Daoy (cell line): ENCODE data around the gene AREL1. TPM values are rescaled to one million over a fixed set of nuclear protein-coding genes. Genes with fewer than 3 reads are reported as not detected.

ENCODE experiments used
- DNase-seq: peaks from one replicate; pipeline ENCODE4 v3.0.0-alpha.2; 2015; ENCODE audit warnings: low read depth
- total RNA-seq: library from RNA; depleted of rRNA; stranded (reverse); fragments of >200 nt; shearing (Covaris generic); gene quantifications from 2 replicates; pipeline ENCODE4 v1.2.3, GENCODE V29; 2014; rRNA removed

Gene AREL1
- total RNA-seq, 1 experiment from 2014 or later, result 24.6 TPM

- peak; percentile 54 for DNase-seq
Observed at GRCh38 chr14:74611650-74612349, 101.1 kb downstream of the AREL1 start, which contains the start of gene LTBP2. TSS of gene LTBP2 (minus strand) at chr14:74612237. CDS start at chr14:74611944, 293 bp downstream.

Other genes with a start within 250 kb of the AREL1 start
- gene NPC2, start 219.8 kb downstream of the AREL1 start, total RNA-seq, result 132 and 135 TPM in 2 replicates
- 27.1 and 27.8 TPM in 2 replicates for gene ISCA2, start 219.3 kb downstream of the AREL1 start, total RNA-seq
- gene LTBP2, start 100.8 kb downstream of the AREL1 start, total RNA-seq, result 7.6 and 9.6 TPM in 2 replicates
- gene FCF1, start 64 bp upstream of the AREL1 start, total RNA-seq, result 34.8 and 49.4 TPM in 2 replicates
- gene YLPM1, start 50.2 kb upstream of the AREL1 start, total RNA-seq, result 14.8 and 23.8 TPM in 2 replicates
- not detected in 2 replicates for gene PROX2, start 163.1 kb upstream of the AREL1 start, total RNA-seq
- gene DLST, start 168.8 kb upstream of the AREL1 start, total RNA-seq, result 40.8 and 43.2 TPM in 2 replicates
- 6.6 and 9.8 TPM in 2 replicates for gene RPS6KL1, start 210.2 kb upstream of the AREL1 start, total RNA-seq
- 4.4 and 8.0 TPM in 2 replicates for gene PGF, start 242.5 kb upstream of the AREL1 start, total RNA-seq